ENCODE results near the gene SERPINF2. TPM values are rescaled to one million over a fixed set of nuclear protein-coding genes. Genes with fewer than 3 reads are reported as not detected.

Gene SERPINF2
- total RNA-seq, 1 donor, result 0.43 TPM

DNA sequence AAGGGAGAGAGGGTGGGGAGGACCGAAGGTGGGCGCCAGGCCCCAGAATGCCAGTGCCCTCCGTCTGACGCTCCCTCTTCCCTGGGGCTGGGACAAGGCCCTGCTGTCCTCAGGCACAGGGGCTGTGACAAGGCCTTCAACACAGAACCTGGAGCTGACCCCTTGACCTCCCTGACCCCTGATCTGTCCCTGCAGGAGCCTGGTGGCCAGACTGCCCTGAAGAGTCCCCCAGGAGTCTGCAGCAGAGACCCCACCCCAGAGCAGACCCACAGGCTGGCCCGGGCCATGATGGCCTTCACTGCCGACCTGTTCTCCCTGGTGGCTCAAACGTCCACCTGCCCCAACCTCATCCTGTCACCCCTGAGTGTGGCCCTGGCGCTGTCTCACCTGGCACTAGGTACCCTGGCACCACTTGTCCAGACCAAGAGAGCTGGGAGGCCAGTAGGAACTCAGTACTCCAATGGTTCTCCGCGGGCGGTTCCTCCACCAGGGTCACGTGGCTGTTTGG, 2.9 kb downstream of the SERPINF2 start:
- DNase-seq (ENCODE audit: low read depth), result no peak
- no peak overlapping the region for H3K4me3 ChIP-seq (ENCODE audit: low read depth, low read length)
- TF ChIP-seq, protein P1, sequence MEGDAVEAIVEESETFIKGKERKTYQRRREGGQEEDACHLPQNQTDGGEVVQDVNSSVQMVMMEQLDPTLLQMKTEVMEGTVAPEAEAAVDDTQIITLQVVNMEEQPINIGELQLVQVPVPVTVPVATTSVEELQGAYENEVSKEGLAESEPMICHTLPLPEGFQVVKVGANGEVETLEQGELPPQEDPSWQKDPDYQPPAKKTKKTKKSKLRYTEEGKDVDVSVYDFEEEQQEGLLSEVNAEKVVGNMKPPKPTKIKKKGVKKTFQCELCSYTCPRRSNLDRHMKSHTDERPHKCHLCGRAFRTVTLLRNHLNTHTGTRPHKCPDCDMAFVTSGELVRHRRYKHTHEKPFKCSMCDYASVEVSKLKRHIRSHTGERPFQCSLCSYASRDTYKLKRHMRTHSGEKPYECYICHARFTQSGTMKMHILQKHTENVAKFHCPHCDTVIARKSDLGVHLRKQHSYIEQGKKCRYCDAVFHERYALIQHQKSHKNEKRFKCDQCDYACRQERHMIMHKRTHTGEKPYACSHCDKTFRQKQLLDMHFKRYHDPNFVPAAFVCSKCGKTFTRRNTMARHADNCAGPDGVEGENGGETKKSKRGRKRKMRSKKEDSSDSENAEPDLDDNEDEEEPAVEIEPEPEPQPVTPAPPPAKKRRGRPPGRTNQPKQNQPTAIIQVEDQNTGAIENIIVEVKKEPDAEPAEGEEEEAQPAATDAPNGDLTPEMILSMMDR (IDR thresholded peaks at IDR 0.05; ENCODE audit: insufficient read depth, low read depth, low read length), result no peak

GRCh38 chr17:1746975-1747543, 4.4 kb downstream of the SERPINF2 start:
- TF ChIP-seq, protein P1 (IDR thresholded peaks at IDR 0.05; ENCODE audit: insufficient read depth, low read depth, low read length), result no peak
- H3K4me3 ChIP-seq (ENCODE audit: low read depth, low read length), result no peak overlapping the region
- peak; percentile 68 for DNase-seq (ENCODE audit: low read depth)

- TF ChIP-seq, protein P1 (IDR thresholded peaks at IDR 0.05; ENCODE audit: insufficient read depth, low read depth, low read length), result no peak
- DNase-seq (ENCODE audit: low read depth), result no peak
- no peak overlapping the region for H3K4me3 ChIP-seq (ENCODE audit: low read depth, low read length)
Observed at GRCh38 chr17:1750628-1751027, 8.0 kb downstream of the SERPINF2 start.

DNA sequence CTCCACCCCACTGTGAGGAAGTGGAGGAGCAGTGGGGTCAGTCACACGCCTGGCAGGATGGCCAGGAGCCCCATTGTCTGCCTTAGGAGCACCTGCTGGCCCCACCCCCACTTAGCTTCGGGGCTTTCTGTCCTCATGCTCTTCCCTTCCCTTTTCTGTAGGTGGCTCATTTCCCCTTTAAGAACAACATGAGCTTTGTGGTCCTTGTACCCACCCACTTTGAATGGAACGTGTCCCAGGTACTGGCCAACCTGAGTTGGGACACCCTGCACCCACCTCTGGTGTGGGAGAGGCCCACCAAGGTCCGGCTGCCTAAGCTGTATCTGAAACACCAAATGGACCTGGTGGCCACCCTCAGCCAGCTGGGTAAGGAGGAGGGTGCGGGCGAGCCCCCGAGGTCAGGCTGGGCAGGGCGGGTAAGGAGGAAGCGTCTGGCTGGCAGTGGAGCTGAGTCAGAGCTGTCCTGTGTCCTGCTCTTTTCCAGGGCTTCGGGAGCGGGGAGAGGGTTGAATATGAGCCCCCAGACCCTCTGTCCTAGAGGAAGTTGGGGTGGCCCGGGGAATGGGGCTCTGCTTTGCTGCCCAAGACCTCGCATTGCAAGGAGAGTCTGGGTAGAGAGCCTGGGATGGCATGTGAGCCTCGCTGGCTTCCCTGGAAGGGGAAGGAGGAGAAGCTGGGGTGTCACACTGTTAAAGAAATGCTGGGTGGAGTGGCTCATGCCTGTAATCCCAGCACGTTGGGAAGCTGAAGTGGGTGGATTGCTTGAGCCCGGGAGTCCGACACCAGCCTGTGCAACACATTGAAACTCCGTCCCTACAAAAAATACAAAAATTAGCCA, 10.0 kb downstream of the SERPINF2 start:
- no peak overlapping the region for H3K4me3 ChIP-seq (ENCODE audit: low read depth, low read length)
- TF ChIP-seq, protein P1 (IDR thresholded peaks at IDR 0.05; ENCODE audit: insufficient read depth, low read depth, low read length), result no peak
- DNase-seq (ENCODE audit: low read depth), result no peak

DNA sequence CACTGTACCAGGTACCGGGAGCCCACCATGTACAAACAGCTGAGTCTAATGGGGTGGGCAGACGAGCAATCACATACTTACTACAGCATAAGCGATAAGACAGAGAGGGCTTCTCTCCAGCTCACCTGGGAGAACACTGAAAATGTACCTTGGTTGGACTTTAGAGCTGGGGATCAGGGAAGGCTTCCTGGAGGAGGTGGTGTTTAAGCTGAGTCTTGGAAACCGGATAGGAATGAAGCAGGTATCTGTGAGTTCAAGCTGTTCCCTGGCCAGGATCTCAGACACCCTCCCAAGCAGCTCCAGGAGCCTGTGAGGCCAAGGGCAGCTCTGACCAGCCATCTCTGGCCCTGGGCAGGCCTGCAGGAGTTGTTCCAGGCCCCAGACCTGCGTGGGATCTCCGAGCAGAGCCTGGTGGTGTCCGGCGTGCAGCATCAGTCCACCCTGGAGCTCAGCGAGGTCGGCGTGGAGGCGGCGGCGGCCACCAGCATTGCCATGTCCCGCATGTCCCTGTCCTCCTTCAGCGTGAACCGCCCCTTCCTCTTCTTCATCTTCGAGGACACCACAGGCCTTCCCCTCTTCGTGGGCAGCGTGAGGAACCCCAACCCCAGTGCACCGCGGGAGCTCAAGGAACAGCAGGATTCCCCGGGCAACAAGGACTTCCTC, 11.2 kb downstream of the SERPINF2 start:
- TF ChIP-seq, protein P1 (IDR thresholded peaks at IDR 0.05; ENCODE audit: insufficient read depth, low read depth, low read length), result no peak
- DNase-seq (ENCODE audit: low read depth), result no peak
- no peak overlapping the region for H3K4me3 ChIP-seq (ENCODE audit: low read depth, low read length)

DNA sequence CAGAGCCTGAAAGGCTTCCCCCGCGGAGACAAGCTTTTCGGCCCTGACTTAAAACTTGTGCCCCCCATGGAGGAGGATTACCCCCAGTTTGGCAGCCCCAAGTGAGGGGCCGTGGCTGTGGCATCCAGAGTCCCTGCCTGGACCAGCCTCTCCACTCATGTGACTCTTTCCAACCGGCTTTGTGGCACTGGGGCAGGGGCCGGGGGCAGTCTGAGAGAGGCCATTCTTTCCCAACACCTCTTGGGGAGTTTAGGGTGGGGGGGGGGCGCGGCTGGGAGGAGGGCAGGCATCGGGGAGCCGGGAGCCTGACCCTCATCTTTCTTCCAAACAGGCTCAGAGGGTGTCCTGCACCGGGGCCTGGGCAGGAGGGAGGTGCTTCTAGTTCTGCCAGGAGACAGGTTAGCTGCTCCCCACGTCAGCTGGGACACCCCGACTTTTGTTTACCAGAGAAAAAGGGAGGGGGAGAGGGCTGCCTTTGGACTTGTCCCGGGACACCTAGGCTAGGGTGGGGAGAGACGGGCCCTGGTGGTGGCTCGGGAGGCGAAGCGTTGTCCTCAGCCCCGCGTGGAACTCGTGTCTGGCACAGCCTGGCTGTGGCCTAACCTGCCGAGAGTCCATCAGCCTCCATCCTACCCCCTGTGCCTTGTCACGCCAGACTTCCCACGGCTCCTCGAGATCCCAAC, 11.9 kb downstream of the SERPINF2 start:
- no peak overlapping the region for H3K4me3 ChIP-seq (ENCODE audit: low read depth, low read length)
- TF ChIP-seq, protein P1 (IDR thresholded peaks at IDR 0.05; ENCODE audit: insufficient read depth, low read depth, low read length), result no peak
- no peak for DNase-seq (ENCODE audit: low read depth)

Data from fibroblast of villous mesenchyme (primary cell).